ENCODE data around the gene TRAPPC12. TPM values are rescaled to one million over a fixed set of nuclear protein-coding genes. Genes with fewer than 3 reads are reported as not detected.
A peak's percentile ranks its signal among the peaks of the same experiment; 100 is the strongest.

The TRAPPC12 gene
- total and polyA plus RNA-seq, 8 donors: 35.2 to 97.5 (median 40.9) TPM

DNA sequence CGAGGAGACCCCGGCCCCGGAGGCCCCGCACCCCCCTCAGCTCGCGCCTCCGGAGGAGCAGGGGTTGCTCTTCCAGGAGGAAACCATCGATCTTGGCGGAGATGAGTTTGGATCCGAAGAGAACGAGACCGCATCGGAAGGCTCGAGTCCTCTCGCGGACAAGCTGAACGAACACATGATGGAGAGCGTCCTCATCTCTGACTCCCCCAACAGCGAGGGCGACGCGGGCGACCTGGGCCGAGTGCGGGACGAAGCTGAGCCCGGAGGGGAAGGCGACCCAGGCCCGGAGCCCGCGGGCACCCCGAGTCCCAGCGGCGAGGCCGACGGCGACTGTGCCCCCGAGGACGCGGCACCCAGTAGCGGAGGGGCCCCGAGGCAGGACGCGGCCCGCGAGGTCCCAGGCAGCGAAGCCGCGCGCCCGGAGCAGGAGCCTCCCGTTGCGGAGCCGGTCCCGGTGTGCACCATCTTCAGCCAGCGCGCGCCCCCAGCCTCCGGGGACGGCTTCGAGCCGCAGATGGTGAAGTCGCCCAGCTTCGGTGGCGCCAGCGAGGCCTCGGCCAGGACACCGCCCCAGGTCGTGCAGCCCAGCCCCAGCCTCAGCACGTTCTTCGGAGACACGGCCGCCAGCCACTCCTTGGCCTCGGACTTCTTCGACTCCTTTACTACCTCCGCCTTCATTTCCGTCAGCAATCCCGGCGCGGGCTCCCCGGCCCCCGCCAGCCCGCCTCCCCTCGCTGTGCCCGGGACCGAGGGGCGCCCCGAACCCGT lies 8.3 kb downstream of the TRAPPC12 start:
- Histone ChIP-seq H3K4me3 (no peak overlapping the region), H3K4me1 (no peaks in the 10 kb centered on the region), H3K27ac (no peak overlapping the region), H3K9me3 (no peaks in the 10 kb centered on the region), H3K27me3 (no peaks in the 10 kb centered on the region), H3K36me3 (peaks cover 3 to 30% (median 13%) of the 10 kb centered on the region in 3 donors)
- ATAC-seq: no peak
- FAIRE-seq: no peak
- TF ChIP-seq CTCF (IDR thresholded peaks at IDR 0.05): no peak
- intact Hi-C loops (cut with DNase I): no loop called here
- 94 to 95% methylated on average over 71 to 89 of the region's 89 CpGs for WGBS, 2 donors
- peak in 1 of 6 donors; percentile 72 for DNase-seq

GRCh38 chr2:3388412-3388738 lies 8.9 kb downstream of the TRAPPC12 start:
- Histone ChIP-seq H3K4me1 (no peaks in the 10 kb centered on the region), H3K27me3 (no peaks in the 10 kb centered on the region), H3K27ac (no peak overlapping the region), H3K4me3 (no peak overlapping the region), H3K36me3 (peaks cover 3 to 30% (median 13%) of the 10 kb centered on the region in 3 donors), H3K9me3 (no peaks in the 10 kb centered on the region)
- no peak for FAIRE-seq
- peak in 1 of 6 donors; percentile 71 for DNase-seq
- WGBS, 2 donors: 96 to 98% methylated on average over 28 to 31 of the region's 31 CpGs
- ATAC-seq: no peak
- TF ChIP-seq CTCF (IDR thresholded peaks at IDR 0.05): no peak
- intact Hi-C loops (cut with DNase I): no loop called here

DNA sequence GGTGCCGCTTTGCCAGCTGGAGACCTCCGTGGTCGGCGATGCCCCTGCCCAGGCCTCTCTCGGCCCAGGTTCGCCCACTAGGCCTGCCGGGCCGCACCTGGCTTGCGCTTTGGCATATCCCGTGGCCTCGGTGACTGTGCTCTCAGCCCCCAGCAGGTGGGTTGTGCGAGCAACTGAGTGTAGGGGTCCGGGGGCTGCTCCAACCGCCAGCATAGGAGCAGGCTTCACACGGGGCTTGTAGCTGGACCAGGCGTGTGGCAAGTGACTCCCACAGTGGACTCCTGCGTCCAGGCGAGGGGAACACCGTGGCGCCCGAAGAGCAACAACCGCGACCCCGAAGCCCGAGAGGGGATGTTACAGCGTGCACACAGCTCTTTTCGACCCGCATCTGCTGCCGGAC lies 9.7 kb downstream of the TRAPPC12 start:
- Histone ChIP-seq H3K27ac (no peak overlapping the region), H3K4me3 (no peak overlapping the region), H3K9me3 (no peaks in the 10 kb centered on the region), H3K36me3 (peaks cover 3 to 34% (median 13%) of the 10 kb centered on the region in 3 donors), H3K4me1 (no peaks in the 10 kb centered on the region), H3K27me3 (no peaks in the 10 kb centered on the region)
- WGBS, 2 donors: 97 to 98% methylated on average over 29 of the region's 29 CpGs
- FAIRE-seq (no peak), DNase-seq (peak in 1 of 6 donors; percentile 55), ATAC-seq (no peak)
- intact Hi-C loops (cut with DNase I): no loop called here
- no peak for TF ChIP-seq CTCF (IDR thresholded peaks at IDR 0.05)

- H3K27ac ChIP-seq: no peak overlapping the region
- FAIRE-seq (no peak), DNase-seq (no peak), ATAC-seq (no peak)
- no peaks in the 10 kb centered on the region for H3K9me3 ChIP-seq
- H3K27me3 ChIP-seq: no peaks in the 10 kb centered on the region
- H3K36me3 ChIP-seq: peaks cover 3 to 34% (median 13%) of the 10 kb centered on the region in 3 donors
- WGBS, 2 donors: 92 to 93% methylated on average over 8 of the region's 8 CpGs
- no peaks in the 10 kb centered on the region for H3K4me1 ChIP-seq
- H3K4me3 ChIP-seq: no peak overlapping the region
- intact Hi-C loops (cut with DNase I): no loop called here
- TF ChIP-seq CTCF (IDR thresholded peaks at IDR 0.05): no peak
Observed at GRCh38 chr2:3390041-3390440, 10.5 kb downstream of the TRAPPC12 start.

DNA sequence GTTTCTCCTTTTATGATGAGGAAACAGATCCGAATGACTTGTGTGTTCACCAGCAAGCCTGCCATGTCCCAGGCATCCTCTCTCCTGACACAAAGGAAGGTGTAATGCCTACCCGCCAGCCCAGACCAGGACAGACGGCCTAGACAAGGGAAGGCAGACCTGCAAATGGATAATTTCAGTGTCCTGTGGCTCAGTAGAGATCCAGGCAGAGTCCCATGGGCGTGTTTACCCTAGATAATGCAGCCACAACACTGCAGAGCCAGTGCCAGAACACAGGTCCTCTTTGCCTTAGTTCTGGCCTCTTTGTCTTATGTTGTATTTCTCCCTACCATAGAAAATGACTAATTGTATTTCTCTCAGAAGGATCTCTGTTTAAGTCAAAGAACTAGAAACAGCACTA lies 12.7 kb downstream of the TRAPPC12 start:
- H3K4me1 ChIP-seq: no peaks in the 10 kb centered on the region
- WGBS, 2 donors: 87 to 94% methylated on average over 4 of the region's 4 CpGs
- no peak for ATAC-seq
- H3K27me3 ChIP-seq: no peaks in the 10 kb centered on the region
- intact Hi-C loops (cut with DNase I): no loop called here
- no peak overlapping the region for H3K27ac ChIP-seq
- H3K4me3 ChIP-seq: no peak overlapping the region
- no peaks in the 10 kb centered on the region for H3K9me3 ChIP-seq
- no peak for FAIRE-seq
- no peak for DNase-seq
- H3K36me3 ChIP-seq: peaks cover 6 to 34% (median 13%) of the 10 kb centered on the region in 3 donors
- no peak for TF ChIP-seq CTCF (IDR thresholded peaks at IDR 0.05)
